Thyroid gland (tissue), 4 donors: Measurements from ENCODE around the gene LGI1. TPM values are rescaled to one million over a fixed set of nuclear protein-coding genes. Genes with fewer than 3 reads are reported as not detected.

ENCODE experiments used
- DNase-seq, 2 donors: peaks; one replicate each; pipeline ENCODE4 v3.0.0-alpha.2; 2019
- H3K27ac ChIP-seq, 3 donors: fragments of 200-600 bp; sonication (generic); 1 replicate in 2 of 3; 2 replicates in 1 of 3; pipeline ENCODE4 v1.5.1; 2016 to 2019; ENCODE audit warnings: mild to moderate bottlenecking in 1 of 3, moderate library complexity in 1 of 3
- H3K27me3 ChIP-seq: fragments of 200-600 bp; sonication (generic); one replicate; pipeline ENCODE4 v1.5.1; 2019
- H3K36me3 ChIP-seq, 2 donors: fragments of 200-600 bp; sonication (generic); one replicate each; pipeline ENCODE4 v1.5.1; 2016 to 2019
- H3K4me1 ChIP-seq, 2 donors: fragments of 200-600 bp; sonication (generic); one replicate each; pipeline ENCODE4 v1.5.1; 2017 to 2019
- H3K4me3 ChIP-seq, 3 donors: fragments of 200-600 bp; sonication (generic); replicated peaks in 1 of 3; 1 replicate in 2 of 3; 2 replicates in 1 of 3; pipeline ENCODE4 v1.5.1; 2016; ENCODE audit warnings: mild to moderate bottlenecking in 1 of 3
- H3K9me3 ChIP-seq: fragments of 200-600 bp; sonication (generic); one replicate; pipeline ENCODE4 v1.5.1; 2017
- POLR2A ChIP-seq, 2 donors: fragments of 450-650 bp; IDR thresholded peaks; one replicate each; pipeline ENCODE4 v1.6.1; 2017; ENCODE audit warnings: antibody characterized with exemption in 2 of 2, mild to moderate bottlenecking in 2 of 2, moderate library complexity in 1 of 2
- WGBS, 2 donors: methylation state at CpG; one replicate each; pipeline ENCODE4 v1.1.5; 2017; 5-methylcytosine and 5-hydroxymethylcytosine counted together
- intact Hi-C: fragments of 100-400 bp; cut with DNase I; formaldehyde crosslinking; loops from one replicate; pipeline ENCODE4 v1.15.1; 2023
- total RNA-seq, 4 donors: library from RNA; depleted of rRNA; stranded (reverse); fragments of >200 nt; gene quantifications; one replicate each; pipeline ENCODE4 v1.2.3, GENCODE V29; 2016
- TF ChIP-seq, protein P1 (sequence below), 6 experiments: fragments of 200-600 bp in 3 of 6; fragments of 450-650 bp in 3 of 6; sonication (generic) in 3 of 6; IDR thresholded peaks; one replicate each; pipeline ENCODE4 v1.5.1; 2016 to 2019; ENCODE audit warnings: antibody characterized with exemption in 6 of 6, mild to moderate bottlenecking in 2 of 6, inconsistent platforms in 1 of 6, moderate library complexity in 1 of 6

Gene LGI1
- total RNA-seq, 4 donors from 2014 or later, result not detected

GRCh38 chr10:93777092-93777491, 19.4 kb downstream of the LGI1 start:
- no peaks in the 10 kb centered on the region for H3K4me1 ChIP-seq
- 57 to 73% methylated on average over 2 of the region's 2 CpGs for WGBS, 2 donors
- no peaks in the 10 kb centered on the region for H3K9me3 ChIP-seq
- no peak for DNase-seq
- TF ChIP-seq, protein P1, sequence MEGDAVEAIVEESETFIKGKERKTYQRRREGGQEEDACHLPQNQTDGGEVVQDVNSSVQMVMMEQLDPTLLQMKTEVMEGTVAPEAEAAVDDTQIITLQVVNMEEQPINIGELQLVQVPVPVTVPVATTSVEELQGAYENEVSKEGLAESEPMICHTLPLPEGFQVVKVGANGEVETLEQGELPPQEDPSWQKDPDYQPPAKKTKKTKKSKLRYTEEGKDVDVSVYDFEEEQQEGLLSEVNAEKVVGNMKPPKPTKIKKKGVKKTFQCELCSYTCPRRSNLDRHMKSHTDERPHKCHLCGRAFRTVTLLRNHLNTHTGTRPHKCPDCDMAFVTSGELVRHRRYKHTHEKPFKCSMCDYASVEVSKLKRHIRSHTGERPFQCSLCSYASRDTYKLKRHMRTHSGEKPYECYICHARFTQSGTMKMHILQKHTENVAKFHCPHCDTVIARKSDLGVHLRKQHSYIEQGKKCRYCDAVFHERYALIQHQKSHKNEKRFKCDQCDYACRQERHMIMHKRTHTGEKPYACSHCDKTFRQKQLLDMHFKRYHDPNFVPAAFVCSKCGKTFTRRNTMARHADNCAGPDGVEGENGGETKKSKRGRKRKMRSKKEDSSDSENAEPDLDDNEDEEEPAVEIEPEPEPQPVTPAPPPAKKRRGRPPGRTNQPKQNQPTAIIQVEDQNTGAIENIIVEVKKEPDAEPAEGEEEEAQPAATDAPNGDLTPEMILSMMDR (IDR thresholded peaks at IDR 0.05), result no peak
- TF ChIP-seq POLR2A (IDR thresholded peaks at IDR 0.05), result no peak
- H3K27me3 ChIP-seq, result no peaks in the 10 kb centered on the region
- intact Hi-C loops, result no loop called here
- no peak overlapping the region for H3K27ac ChIP-seq
- H3K4me3 ChIP-seq, result no peak overlapping the region
- no peaks in the 10 kb centered on the region for H3K36me3 ChIP-seq

DNA sequence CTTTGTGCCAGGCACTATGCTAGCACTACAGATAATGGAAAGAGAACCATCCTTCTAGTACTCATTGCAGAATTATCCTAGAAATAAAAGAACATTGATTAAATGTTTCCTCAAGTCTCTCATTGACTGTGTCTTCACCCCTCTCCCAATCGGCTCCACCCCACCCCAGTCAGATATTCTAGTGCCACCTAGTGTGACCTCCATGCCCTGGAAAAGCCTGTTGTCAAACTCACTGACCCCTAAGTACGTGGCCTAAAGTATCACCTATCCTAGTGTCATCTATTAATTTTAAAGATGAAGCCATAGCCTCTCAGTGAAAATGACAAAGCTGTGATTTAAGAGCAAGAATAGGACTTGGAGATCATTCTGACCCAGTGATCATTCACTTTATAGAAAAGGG, 26.3 kb downstream of the LGI1 start:
- TF ChIP-seq POLR2A (IDR thresholded peaks at IDR 0.05), result no peak
- Histone ChIP-seq H3K4me1 (no peaks in the 10 kb centered on the region), H3K36me3 (no peaks in the 10 kb centered on the region), H3K9me3 (no peaks in the 10 kb centered on the region), H3K4me3 (no peak overlapping the region), H3K27ac (no peak overlapping the region), H3K27me3 (no peaks in the 10 kb centered on the region)
- intact Hi-C loops, result no loop called here
- no peak for DNase-seq
- 54 to 66% methylated on average over 2 of the region's 2 CpGs for WGBS, 2 donors

- Histone ChIP-seq H3K9me3 (no peaks in the 10 kb centered on the region), H3K27me3 (no peaks in the 10 kb centered on the region), H3K4me1 (no peaks in the 10 kb centered on the region), H3K27ac (no peak overlapping the region), H3K36me3 (no peaks in the 10 kb centered on the region), H3K4me3 (no peak overlapping the region)
- TF ChIP-seq, protein P1 (IDR thresholded peaks at IDR 0.05), result no peak
- no peak for TF ChIP-seq POLR2A (IDR thresholded peaks at IDR 0.05)
- WGBS, 2 donors, result 81 to 90% methylated on average over 3 of the region's 3 CpGs
- DNase-seq, result no peak
- intact Hi-C loops, result no loop called here
These were observed 30.9 kb downstream of the LGI1 start for GRCh38 chr10:93788413-93789208.

GRCh38 chr10:93790439-93790838, 32.7 kb downstream of the LGI1 start:
- TF ChIP-seq POLR2A (IDR thresholded peaks at IDR 0.05), result no peak
- TF ChIP-seq, protein P1 (IDR thresholded peaks at IDR 0.05), result no peak
- intact Hi-C loops, result no loop called here
- no peak overlapping the region for H3K4me3 ChIP-seq
- no peak for DNase-seq
- H3K36me3 ChIP-seq, result no peaks in the 10 kb centered on the region
- H3K27ac ChIP-seq, result no peak overlapping the region
- WGBS, 2 donors, result 51 to 54% methylated on average over 3 of the region's 3 CpGs
- H3K27me3 ChIP-seq, result no peaks in the 10 kb centered on the region
- H3K9me3 ChIP-seq, result no peaks in the 10 kb centered on the region
- no peaks in the 10 kb centered on the region for H3K4me1 ChIP-seq

DNA sequence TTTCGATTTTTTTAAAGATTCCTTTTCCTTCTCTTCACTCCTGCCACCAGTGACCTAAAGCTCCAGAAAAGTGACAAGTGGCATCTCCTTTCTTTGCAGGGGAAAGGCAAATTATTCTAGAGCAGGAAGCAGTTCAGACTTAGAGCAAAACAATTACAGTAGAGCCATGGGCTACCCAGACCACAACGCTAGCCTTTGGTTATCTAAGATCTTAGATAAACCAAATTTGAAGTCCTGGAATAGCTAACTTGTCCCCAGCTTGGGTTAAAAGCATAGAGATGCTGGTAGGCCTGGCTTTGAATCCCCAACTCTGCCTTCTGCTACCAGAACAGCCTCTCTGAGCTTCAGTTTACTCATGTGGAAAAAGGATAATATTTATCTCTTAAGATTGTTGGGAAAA, 38.4 kb downstream of the LGI1 start:
- H3K27ac ChIP-seq, result no peak overlapping the region
- no peaks in the 10 kb centered on the region for H3K27me3 ChIP-seq
- no peaks in the 10 kb centered on the region for H3K9me3 ChIP-seq
- H3K36me3 ChIP-seq, result no peaks in the 10 kb centered on the region
- intact Hi-C loops, result no loop called here
- no peak for DNase-seq
- no peaks in the 10 kb centered on the region for H3K4me1 ChIP-seq
- 55% methylated on average over 2 of the region's 2 CpGs for WGBS, 2 donors
- TF ChIP-seq, protein P1 (IDR thresholded peaks at IDR 0.05), result no peak
- TF ChIP-seq POLR2A (IDR thresholded peaks at IDR 0.05), result no peak
- no peak overlapping the region for H3K4me3 ChIP-seq
